CD4-positive, alpha-beta T cell (primary cell): Measurements from ENCODE around the gene ACTL10. TPM values are rescaled to one million over a fixed set of nuclear protein-coding genes. Genes with fewer than 3 reads are reported as not detected.

Experiments
- ATAC-seq: fragments of 200-7000 bp; cut with Tn5 transposase; one replicate; pipeline ENCODE4 v1.10.0; 2022; ENCODE audit warnings: mild to moderate bottlenecking; ENCODE audit not compliant: poor library complexity
- CTCF ChIA-PET: fragments of 350-600 bp; sonication (Branson Sonifier 250); formaldehyde crosslinking; loops from one replicate; lab custom pipeline; 2021; ENCODE audit warnings: antibody characterized with exemption, inconsistent platforms; lab: Charles Lee
- POLR2A ChIA-PET: fragments of 350-600 bp; sonication (Branson Sonifier 250); formaldehyde crosslinking; loops from one replicate; lab custom pipeline; 2021; ENCODE audit warnings: antibody characterized with exemption, inconsistent platforms; lab: Charles Lee
- DNase-seq, 14 experiments: peaks; one replicate each; pipeline ENCODE4 v3.0.0-alpha.2; 2013 to 2020; ENCODE audit warnings: mixed read lengths in 2 of 14
- H3K27ac ChIP-seq, 2 donors: one replicate each; pipeline versions ENCODE4 v1.5.1 to v1.7.0; 2013; ENCODE audit warnings: low read length in 2 of 2, low read depth in 1 of 2, mild to moderate bottlenecking in 1 of 2
- H3K27me3 ChIP-seq, 2 experiments: 1 replicate in 1 of 2; 2 replicates in 1 of 2; pipeline versions ENCODE4 v1.6.1 to v1.7.0; 2013; ENCODE audit warnings: low read length in 2 of 2, control low read depth in 1 of 2, mild to moderate bottlenecking in 1 of 2, moderate library complexity in 1 of 2; ENCODE audit not compliant: insufficient read depth in 2 of 2, control insufficient read depth in 1 of 2
- H3K36me3 ChIP-seq: one replicate; pipeline ENCODE4 v1.6.1; 2013; ENCODE audit warnings: low read length, control low read depth; ENCODE audit not compliant: insufficient read depth
- H3K4me1 ChIP-seq: one replicate; pipeline ENCODE4 v1.6.1; 2013; ENCODE audit warnings: low read length, control low read depth; ENCODE audit not compliant: insufficient read depth
- H3K4me3 ChIP-seq: one replicate; pipeline ENCODE4 v1.5.1; 2013; ENCODE audit warnings: mild to moderate bottlenecking, low read length, moderate library complexity
- H3K9me3 ChIP-seq, 2 experiments: 1 replicate in 1 of 2; 2 replicates in 1 of 2; pipeline versions ENCODE4 v1.6.1 to v1.7.0; 2013; ENCODE audit warnings: low read length in 2 of 2, mild to moderate bottlenecking in 2 of 2, control low read depth in 1 of 2, moderate library complexity in 1 of 2; ENCODE audit not compliant: control insufficient read depth in 1 of 2, insufficient read depth in 1 of 2
- H3K27ac Mint-ChIP-seq: one replicate; pipeline ENCODE4 v1.8.0; 2020; ENCODE audit warnings: mixed read lengths
- H3K27me3 Mint-ChIP-seq: one replicate; pipeline ENCODE4 v1.8.0; 2021; ENCODE audit warnings: mixed read lengths
- H3K36me3 Mint-ChIP-seq: one replicate; pipeline ENCODE4 v1.8.0; 2021; ENCODE audit warnings: low read depth, mixed read lengths
- H3K4me1 Mint-ChIP-seq: one replicate; pipeline ENCODE4 v1.8.0; 2021; ENCODE audit warnings: low read depth, mixed read lengths
- H3K4me3 Mint-ChIP-seq: one replicate; pipeline ENCODE4 v1.8.0; 2020; ENCODE audit warnings: mild to moderate bottlenecking, mixed read lengths
- H3K9me3 Mint-ChIP-seq: one replicate; pipeline ENCODE4 v1.8.0; 2020; ENCODE audit warnings: mixed read lengths
- intact Hi-C, 2 experiments: fragments of 100-400 bp; cut with DNase I in 1 of 2; cut with micrococcal nuclease in 1 of 2; formaldehyde crosslinking; loops; one replicate each; pipeline versions ENCODE4 v1.15.1 to v1.9.0; 2023 to 2025; cut with DNase I, micrococcal nuclease
- total RNA-seq, 174 experiments: library from RNA in 2 of 174; stranded (reverse) in 2 of 174; gene quantifications; one replicate each; pipeline ENCODE4 v1.2.3 and lab custom pipeline; 2021 to 2026
- TF ChIP-seq, protein P1 (sequence below): fragments of 200-600 bp; IDR thresholded peaks from one replicate; pipeline ENCODE4 v1.8.0; 2022; ENCODE audit warnings: antibody characterized with exemption, mild to moderate bottlenecking

The ACTL10 gene
- total RNA-seq, 2 experiments from 2014 or later, result 0.28 to 0.55 TPM

DNA sequence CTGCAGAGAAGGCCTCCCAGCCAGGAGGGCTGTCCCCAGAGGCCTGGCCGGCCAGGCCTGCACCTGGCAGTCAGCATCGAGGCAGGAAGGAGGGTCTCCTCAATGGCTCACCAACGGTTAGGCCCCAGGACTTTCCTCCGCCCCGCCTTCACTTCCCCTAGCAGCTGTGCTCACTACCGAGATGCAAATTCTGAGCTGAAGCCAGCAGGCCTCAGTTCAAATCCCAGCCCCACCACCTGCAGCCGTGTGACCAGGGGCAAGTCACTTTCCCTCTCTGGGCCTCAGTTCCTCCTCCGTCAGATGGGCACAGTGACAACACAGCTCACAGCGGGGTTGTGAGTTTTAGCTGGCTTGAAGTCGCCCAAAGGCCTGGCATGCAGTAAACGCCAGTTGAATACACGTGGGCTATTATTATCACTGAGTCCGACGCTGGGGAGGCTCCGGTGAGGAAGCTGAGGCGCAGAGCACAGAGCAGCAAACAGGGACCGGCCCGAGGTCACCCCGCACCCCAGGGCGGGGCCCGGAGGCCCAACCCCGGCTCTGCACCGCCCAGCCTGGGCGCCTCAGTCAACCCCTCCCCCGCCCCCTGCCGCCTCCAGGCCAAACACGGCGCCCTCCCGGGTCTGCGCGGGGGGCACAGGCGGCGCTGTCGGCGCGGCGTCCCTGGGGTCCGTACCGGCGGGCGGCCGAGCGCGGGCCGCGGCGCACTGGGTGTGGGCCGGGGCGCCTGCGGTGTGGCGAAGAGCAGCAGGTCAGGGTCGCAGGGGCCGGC lies 18.8 kb downstream of the ACTL10 start:
- ChIA-PET CTCF (interaction anchor here (0.6 to 3.1 kb wide), 3 partner anchors 18 to 67 kb away, joined by 3 to 15 read pairs (median 3); no protein-coding TSS in a partner anchor), POLR2A (interaction anchor here (1.0 to 1.8 kb wide), 4 partner anchors 20 to 47 kb away, joined by 3 to 9 read pairs (median 6); partner anchors contain the start of genes PXMP4 and ZNF341)
- H3K27ac ChIP-seq, result no peak overlapping the region
- H3K4me3 Mint-ChIP-seq, result peak overlapping the region; percentile 66
- no peaks in the 10 kb centered on the region for H3K27me3 Mint-ChIP-seq
- ATAC-seq (no peak), DNase-seq (peak in 5 of 14 experiments; percentile 31 to 72 (median 60))
- no peaks in the 10 kb centered on the region for H3K36me3 Mint-ChIP-seq
- peak overlapping the region; percentile 37 for H3K4me3 ChIP-seq
- H3K9me3 Mint-ChIP-seq, result no peaks in the 10 kb centered on the region
- peaks cover 49% of the 10 kb centered on the region for H3K4me1 ChIP-seq
- TF ChIP-seq, protein P1, sequence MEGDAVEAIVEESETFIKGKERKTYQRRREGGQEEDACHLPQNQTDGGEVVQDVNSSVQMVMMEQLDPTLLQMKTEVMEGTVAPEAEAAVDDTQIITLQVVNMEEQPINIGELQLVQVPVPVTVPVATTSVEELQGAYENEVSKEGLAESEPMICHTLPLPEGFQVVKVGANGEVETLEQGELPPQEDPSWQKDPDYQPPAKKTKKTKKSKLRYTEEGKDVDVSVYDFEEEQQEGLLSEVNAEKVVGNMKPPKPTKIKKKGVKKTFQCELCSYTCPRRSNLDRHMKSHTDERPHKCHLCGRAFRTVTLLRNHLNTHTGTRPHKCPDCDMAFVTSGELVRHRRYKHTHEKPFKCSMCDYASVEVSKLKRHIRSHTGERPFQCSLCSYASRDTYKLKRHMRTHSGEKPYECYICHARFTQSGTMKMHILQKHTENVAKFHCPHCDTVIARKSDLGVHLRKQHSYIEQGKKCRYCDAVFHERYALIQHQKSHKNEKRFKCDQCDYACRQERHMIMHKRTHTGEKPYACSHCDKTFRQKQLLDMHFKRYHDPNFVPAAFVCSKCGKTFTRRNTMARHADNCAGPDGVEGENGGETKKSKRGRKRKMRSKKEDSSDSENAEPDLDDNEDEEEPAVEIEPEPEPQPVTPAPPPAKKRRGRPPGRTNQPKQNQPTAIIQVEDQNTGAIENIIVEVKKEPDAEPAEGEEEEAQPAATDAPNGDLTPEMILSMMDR, result no peak
- H3K27ac Mint-ChIP-seq, result peak overlapping the region; percentile 39
- peaks cover 52% of the 10 kb centered on the region for H3K4me1 Mint-ChIP-seq
- H3K27me3 ChIP-seq, result no peaks in the 10 kb centered on the region
- intact Hi-C loops, result loop anchor here in 1 of 2 experiments (2.0 to 10.0 kb wide), 4 partner anchors 35 to 427 kb away; partner anchors contain the start of genes EIF2S2, PXMP4, RALY and ZNF341
- no peaks in the 10 kb centered on the region for H3K36me3 ChIP-seq
- H3K9me3 ChIP-seq, result no peaks in the 10 kb centered on the region

DNA sequence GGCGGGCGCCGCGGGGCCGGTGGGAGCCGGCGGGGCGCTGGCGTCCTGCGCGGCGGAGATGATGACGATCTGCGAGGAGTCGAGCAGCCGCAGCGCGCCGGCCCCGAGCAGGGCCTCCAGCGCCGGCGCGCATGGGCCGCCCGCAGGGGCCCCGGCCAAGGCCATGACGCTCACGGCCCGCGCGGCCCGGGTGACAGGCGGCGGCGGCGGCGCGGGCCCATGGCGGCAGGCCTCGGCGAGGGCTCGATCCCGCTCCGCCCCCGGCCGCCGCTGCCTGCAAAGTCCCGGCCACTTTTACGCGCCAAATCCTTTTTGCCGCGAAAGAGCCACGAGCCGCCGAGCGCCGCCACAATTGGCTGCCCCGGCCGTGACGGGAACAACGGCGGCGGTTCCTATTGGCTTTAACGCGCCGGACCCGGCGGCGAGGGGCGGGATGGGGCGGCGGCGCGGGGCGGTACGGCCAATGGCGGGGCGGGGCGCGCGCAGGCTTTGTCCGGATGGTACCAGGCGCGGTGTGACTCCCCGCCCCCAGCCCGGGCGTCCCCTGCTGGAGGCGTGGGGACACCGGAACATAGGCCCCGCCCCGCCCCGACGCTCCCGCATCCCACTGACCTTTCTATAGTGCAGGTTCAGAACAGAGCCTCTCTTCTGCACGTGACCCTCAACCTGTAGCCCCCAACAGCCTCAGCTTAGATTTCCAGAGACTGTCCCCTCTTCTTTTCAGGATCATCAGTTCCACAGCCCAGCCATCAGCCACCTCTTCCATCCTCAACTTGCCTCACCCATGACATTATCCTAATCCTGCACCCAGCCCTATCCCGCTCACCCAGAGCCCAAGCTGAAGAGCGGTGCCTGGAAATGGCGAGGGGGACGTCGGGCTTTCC lies 19.6 kb downstream of the ACTL10 start, which contains the start of gene E2F1:
Gene E2F1, minus strand, starts transcription at position 286 of the 884 bp plus-strand sequence. Its CDS starts 121 bp downstream, at position 165.
- peak within 1 kb of the TSS; percentile 89 for H3K4me3 Mint-ChIP-seq
- H3K4me1 Mint-ChIP-seq, result peaks cover 50% of the 10 kb centered on the region
- Histone ChIP-seq H3K4me1 (peaks cover 50% of the 10 kb centered on the region), H3K27me3 (no peaks in the 10 kb centered on the region), H3K4me3 (peak within 1 kb of the TSS; percentile 47), H3K9me3 (no peaks in the 10 kb centered on the region), H3K36me3 (no peaks in the 10 kb centered on the region), H3K27ac (no peak within 1 kb of the TSS)
- intact Hi-C loops, result loop anchor here in 1 of 2 experiments (2.0 to 10.0 kb wide), 3 partner anchors 34 to 426 kb away; partner anchors contain the start of genes EIF2S2, PXMP4 and RALY
- ChIA-PET POLR2A (interaction anchor here (0.5 to 1.8 kb wide), 7 partner anchors 19 to 243 kb away, joined by 3 to 9 read pairs (median 4); partner anchors contain the start of genes PXMP4, SNTA1 and ZNF341), CTCF (interaction anchor here (2.3 to 3.1 kb wide), 2 partner anchors 18 to 19 kb away, joined by 12 to 15 read pairs; no protein-coding TSS in a partner anchor)
- TF ChIP-seq, protein P1, result peak; percentile 23
- peak; percentile 94 for ATAC-seq
- no peaks in the 10 kb centered on the region for H3K9me3 Mint-ChIP-seq
- H3K36me3 Mint-ChIP-seq, result no peaks in the 10 kb centered on the region
- no peaks in the 10 kb centered on the region for H3K27me3 Mint-ChIP-seq
- peak within 1 kb of the TSS; percentile 39 for H3K27ac Mint-ChIP-seq
- peak; percentile 81 to 97 (median 94) for DNase-seq

DNA sequence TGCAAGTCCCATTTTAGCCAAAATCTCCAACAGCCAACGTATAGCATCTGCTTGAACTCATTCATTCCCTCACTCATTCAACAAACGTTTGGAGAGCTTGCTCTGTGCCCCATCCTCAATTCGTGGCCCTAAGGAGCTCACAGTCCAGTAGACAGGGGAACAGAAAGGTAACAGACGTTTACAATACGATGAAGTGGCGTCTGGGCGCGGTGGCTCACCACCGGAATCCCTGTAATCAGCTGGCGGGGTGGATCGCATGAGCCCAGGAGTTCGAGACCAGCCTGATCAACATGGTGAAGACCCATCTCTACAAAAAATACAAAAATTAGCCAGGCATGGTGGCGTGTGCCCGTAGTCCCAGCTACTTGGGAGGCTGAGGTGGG lies 20.2 kb downstream of the ACTL10 start:
- Histone ChIP-seq H3K4me3 (peak overlapping the region; percentile 47), H3K27me3 (no peaks in the 10 kb centered on the region), H3K9me3 (no peaks in the 10 kb centered on the region), H3K36me3 (no peaks in the 10 kb centered on the region), H3K4me1 (peaks cover 50% of the 10 kb centered on the region), H3K27ac (no peak overlapping the region)
- peak overlapping the region; percentile 89 for H3K4me3 Mint-ChIP-seq
- H3K36me3 Mint-ChIP-seq, result no peaks in the 10 kb centered on the region
- ATAC-seq (no peak), DNase-seq (no peak)
- H3K4me1 Mint-ChIP-seq, result peaks cover 44% of the 10 kb centered on the region
- TF ChIP-seq, protein P1, result no peak
- intact Hi-C loops, result loop anchor here in 1 of 2 experiments (2.0 to 10.0 kb wide), 3 partner anchors 34 to 425 kb away; partner anchors contain the start of genes EIF2S2, PXMP4 and RALY
- peak overlapping the region; percentile 37 for H3K27ac Mint-ChIP-seq
- no peaks in the 10 kb centered on the region for H3K27me3 Mint-ChIP-seq
- H3K9me3 Mint-ChIP-seq, result no peaks in the 10 kb centered on the region
- ChIA-PET CTCF (interaction anchor here (2.3 kb wide), 1 partner anchor 19 kb away, joined by 12 read pairs; no protein-coding TSS in a partner anchor), POLR2A (interaction anchor here (0.5 to 1.3 kb wide), 5 partner anchors 19 to 244 kb away, joined by 3 to 4 read pairs (median 3); partner anchors contain the start of genes PXMP4 and SNTA1)
